SIG-M5 treated with dmso at 0.1 percent for 504 hours (cell line): Measurements from ENCODE around the gene SEC61A1.

Source experiments
- DNase-seq: peaks from one replicate; lab custom pipeline; 2025; ENCODE audit not compliant: unreplicated experiment; lab: John Stamatoyannopoulos, UW

SEC61A1 gene

DNA sequence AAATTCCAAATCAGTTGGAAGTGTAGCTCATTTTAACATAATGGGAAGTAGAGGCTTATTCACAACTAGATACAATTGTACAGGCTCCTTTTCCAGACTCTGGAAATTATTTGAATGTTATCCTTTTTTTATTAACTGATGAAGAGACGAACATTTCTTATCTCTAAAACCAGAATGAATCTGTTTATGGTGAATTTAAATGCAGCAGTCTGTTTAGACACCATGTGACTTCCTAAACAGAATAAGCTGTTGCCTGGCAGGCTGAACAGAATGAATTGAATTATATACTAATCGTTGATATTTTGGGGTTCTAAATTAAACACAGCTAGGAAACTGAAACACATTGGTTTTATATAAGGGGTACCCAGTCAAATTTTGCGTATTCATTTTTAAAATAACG is 4.0 kb downstream of the SEC61A1 start:
- no peak for DNase-seq

DNA sequence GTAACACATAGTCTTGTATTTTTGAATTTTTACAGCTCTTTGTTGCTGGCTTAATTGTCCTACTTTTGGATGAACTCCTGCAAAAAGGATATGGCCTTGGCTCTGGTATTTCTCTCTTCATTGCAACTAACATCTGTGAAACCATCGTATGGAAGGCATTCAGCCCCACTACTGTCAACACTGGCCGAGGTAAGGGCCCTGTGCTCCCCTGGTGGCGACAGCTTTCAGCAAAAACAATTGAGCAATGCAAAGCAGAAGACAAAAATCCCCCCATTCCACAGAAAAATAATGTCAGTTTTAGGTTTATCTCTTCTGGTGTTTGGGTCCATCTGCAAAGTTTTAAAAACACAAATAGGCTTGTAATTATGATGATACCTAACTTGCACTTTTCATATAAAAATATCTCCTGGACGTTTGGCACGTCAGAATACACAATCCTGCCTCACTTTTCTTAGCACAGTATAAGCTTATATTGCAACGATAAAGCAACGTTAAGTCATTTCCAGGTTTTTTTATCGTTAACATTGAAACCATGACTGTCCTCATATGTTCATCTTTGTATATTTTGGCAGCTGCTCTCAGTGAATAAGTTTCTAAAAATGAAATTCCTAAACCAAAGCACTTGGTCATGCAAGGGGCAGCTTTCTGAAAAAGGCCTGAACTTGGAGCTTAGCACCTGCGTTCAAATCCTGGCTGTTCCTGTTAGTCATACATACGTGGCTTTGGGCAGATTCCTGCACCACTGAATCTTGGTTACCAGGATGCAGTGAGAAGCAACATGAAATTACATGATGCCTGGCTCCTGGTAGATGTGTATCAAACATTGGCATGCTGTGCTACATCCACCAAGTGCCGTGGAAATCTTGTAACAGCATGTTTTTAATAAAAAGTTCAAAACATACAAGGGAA is 8.5 kb downstream of the SEC61A1 start:
- no peak for DNase-seq

GRCh38 chr3:128062033-128062745 is 10.0 kb downstream of the SEC61A1 start:
- no peak for DNase-seq

- DNase-seq = no peak
These were observed 11.6 kb downstream of the SEC61A1 start for GRCh38 chr3:128063865-128064264.

DNA sequence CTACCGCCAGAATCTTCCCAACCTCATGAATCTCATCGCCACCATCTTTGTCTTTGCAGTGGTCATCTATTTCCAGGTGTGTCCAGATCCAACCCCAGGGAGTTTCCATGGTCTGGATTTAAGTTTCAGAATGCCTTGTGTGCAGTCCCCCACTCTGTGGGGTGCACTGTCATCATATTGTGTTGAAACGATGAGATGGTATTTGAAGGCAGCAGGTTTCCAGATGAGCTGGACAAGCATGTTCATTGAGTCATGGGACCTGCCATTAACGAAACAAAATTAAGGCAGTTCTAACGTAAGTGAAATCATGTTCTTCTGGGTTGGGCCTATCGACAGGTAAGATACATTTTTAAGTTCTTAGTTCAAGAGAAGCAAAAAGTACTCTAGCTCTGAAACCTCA is 12.7 kb downstream of the SEC61A1 start:
- DNase-seq = no peak

GRCh38 chr3:128066114-128066513 is 13.9 kb downstream of the SEC61A1 start:
- DNase-seq = no peak

DNA sequence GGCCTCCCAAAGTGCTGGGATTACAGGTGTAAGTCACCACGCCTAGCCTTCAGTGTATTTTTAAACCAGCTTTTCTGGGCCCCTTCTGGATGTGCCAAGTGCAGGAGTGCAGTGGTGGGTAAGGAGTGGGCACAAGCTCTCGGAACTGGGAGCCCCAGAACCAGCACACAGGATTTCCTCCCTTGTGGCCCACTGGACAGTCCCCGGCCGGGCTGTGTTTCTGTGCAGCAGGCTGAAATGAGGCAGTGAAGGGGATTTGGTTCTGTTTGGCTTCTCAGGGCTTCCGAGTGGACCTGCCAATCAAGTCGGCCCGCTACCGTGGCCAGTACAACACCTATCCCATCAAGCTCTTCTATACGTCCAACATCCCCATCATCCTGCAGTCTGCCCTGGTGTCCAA is 14.4 kb downstream of the SEC61A1 start:
- no peak for DNase-seq

- DNase-seq = peak; percentile 29
These were observed 15.3 kb downstream of the SEC61A1 start for GRCh38 chr3:128067489-128067888.

DNA sequence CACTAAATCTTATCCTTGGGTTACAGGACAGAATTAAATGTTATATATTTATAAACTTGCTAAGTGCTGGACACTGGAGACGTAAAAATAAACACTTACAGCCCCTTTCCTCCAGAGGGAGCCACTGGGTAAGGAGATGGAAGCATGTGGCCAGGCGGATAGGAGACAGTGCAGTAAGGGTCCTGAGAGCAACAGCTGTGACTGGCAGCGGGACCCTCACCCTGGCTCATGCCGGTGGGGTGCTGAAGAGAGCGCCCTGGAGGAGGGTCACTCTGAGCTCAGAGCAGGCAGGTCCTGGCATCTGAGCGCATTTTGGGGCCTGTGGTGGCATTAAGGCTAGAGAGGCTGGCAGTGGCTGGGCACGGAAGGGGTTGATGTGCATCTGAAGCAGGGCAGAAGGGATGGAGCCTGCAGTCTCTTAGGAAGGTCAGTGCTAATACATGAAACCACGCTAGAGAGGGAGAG is 16.0 kb downstream of the SEC61A1 start:
- peak; percentile 51 for DNase-seq

- DNase-seq = no peak
These were observed 17.0 kb downstream of the SEC61A1 start for GRCh38 chr3:128069271-128069670.

- DNase-seq = no peak
These were observed 18.8 kb downstream of the SEC61A1 start for GRCh38 chr3:128070898-128071591.

- no peak for DNase-seq
These were observed 19.7 kb downstream of the SEC61A1 start for GRCh38 chr3:128071771-128072453.

GRCh38 chr3:128072454-128073184 is 20.4 kb downstream of the SEC61A1 start:
- DNase-seq = no peak

GRCh38 chr3:128073185-128073725 is 21.0 kb downstream of the SEC61A1 start:
- DNase-seq = no peak

GRCh38 chr3:128073807-128074206 is 21.6 kb downstream of the SEC61A1 start:
- DNase-seq = no peak

DNA sequence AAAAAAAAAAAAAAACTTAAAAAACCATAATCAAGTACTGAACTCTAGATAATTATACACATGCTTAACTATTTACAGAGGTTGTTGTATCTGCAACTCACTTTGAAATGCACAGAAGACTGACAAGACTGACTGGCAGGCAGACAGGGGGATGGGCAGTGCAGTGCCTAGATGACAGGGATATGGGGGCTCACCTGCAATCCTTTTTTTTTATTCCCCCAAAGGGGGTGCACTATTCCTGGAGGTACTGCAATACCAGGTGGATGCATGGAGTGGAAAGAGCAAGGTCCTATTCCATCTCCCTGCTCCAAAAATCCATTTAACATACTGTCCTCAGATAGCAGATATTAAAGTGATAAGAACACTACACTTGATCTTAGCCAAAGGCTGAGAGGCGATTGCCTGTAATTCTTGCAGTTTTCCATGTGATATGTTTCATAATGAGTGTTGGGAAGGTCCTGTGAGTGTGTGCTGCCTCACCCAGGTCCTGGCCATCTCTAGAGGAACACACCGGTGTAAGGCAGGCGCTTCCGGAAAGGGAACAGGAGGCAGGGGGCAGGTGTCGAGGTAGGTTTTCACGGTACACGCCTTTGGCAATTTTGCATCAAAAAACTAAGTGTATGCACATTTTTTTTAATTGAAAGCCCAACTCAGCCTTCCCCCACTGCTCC is 22.7 kb downstream of the SEC61A1 start:
- no peak for DNase-seq

GRCh38 chr3:128075522-128076482 is 23.6 kb downstream of the SEC61A1 start:
- DNase-seq = no peak

DNA sequence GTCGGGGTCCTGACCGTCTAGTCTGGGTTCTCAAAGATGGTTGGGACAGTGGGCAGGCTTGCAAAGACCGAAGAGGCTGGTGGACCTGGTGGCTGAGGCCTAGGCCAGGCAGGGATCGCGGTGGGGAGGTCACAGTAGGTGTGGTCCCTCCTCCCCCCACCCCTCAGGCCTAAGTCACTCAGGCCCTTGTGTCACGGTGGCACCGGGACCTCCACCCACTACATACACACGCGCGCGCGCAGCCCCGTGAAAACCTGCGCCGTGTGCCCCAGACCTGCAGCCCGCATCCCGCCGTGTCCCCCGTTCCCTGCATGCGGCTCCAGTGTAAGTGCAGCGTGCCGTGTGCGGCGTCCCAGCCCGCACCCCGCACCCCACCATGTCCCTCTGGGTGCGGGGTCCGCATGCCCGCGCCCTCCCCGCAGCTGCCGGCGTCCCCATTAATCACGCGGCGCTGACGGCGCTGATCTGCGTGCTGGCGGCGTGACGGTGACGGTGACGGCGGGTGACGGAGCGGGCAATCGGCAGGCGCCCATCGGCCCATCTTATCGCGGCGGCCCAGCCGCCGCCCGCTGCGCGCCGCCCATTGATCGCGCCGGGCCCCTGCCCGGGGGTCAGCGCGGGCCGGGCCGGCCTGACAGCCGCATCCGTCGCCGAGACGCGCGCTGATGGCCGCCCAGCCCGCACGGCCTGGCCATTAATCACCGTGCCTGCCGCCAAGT is 24.4 kb downstream of the SEC61A1 start:
- DNase-seq = no peak
